GM18951 (cell line): Measurements from ENCODE around the gene IMMP2L.

Source experiments
- POLR2A ChIP-seq: IDR thresholded peaks from 4 replicates; pipeline ENCODE4 v1.6.1; 2011; ENCODE audit warnings: mild to moderate bottlenecking; ENCODE audit not compliant: insufficient read length, insufficient read depth; ENCODE audit errors: extremely low read depth
- in situ Hi-C: fragments of 300-500 bp; cut with MboI; formaldehyde crosslinking; loops from one replicate; pipeline ENCODE4 v1.12.0; 2022; ENCODE audit warnings: low sequenced_read_pairs, mixed read lengths, inconsistent platforms; ENCODE audit not compliant: unreplicated experiment

Gene IMMP2L

GRCh38 chr7:110760341-110760740, 802.0 kb downstream of the IMMP2L start:
- in situ Hi-C loops: no loop called here
- TF ChIP-seq POLR2A: no peak

DNA sequence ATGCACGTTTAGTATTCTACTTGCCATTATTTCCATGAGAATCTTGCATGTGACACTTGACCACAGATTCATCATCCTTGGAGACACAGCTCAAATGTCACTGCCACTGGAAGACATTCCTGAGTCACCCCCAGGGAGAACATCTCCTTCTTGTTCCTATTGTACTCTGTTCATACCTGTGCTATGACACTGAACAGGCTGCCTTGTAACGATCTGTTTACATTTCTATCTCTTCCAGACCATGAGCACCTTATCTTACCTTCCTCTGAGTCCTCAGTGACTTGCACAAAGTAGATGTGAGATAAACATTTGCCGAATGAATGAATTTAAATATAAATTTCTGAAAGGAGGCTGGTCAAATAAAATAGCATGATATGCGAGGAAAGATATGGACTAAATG, 803.2 kb downstream of the IMMP2L start:
- in situ Hi-C loops: no loop called here
- no peak for TF ChIP-seq POLR2A

GRCh38 chr7:110754649-110755048, 807.6 kb downstream of the IMMP2L start:
- in situ Hi-C loops: no loop called here
- no peak for TF ChIP-seq POLR2A

DNA sequence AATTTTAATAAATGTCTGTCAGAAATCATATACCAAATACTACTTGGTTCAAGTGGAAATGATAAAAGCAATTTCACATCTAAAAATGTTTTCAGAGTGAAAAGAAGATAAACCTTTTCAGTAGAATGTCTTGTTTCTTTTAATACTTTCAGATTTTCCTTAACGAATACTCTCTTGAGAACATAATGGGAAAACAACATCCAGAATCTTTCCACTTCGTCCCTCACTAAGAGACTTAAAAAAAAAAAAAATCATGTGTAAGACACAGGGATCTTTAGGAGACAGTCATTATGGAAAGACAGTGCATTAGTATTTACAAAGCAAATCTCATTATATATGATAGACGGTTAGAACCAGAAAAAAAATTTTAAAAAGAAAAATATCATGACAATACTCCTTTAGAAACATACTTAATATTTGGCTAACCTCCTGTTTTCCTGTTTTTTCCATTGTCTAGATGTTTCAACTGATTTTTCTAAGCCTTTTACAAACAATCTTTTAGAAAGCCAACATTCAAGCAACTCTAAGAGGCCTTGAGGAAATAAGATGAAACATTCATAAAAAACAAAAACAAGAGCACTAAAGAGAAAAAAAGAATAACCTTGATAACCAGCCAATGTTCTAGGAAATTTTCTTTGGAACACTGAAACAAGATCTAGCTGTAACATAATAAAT, 811.2 kb downstream of the IMMP2L start:
- no peak for TF ChIP-seq POLR2A
- in situ Hi-C loops: no loop called here

- in situ Hi-C loops: no loop called here
- no peak for TF ChIP-seq POLR2A
Measured at GRCh38 chr7:110733221-110733620, 829.1 kb downstream of the IMMP2L start.

DNA sequence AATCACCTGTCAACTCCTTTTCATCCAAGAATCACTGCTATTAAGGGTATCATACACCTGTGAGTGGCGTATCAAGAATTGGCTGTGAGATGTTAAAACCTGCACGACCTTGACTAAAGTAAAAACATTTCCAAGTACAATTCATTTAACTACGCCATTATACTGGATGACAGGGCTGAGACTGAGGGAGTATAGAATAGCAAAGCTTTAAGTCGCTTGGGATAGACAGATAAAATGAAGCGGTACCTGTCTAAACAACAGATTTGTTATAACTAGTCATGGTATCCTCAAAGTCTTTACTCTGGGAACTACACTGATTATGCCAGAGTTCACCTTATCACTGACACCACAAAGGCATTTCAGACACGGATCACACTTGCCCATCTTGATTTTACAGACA, 837.5 kb downstream of the IMMP2L start:
- no peak for TF ChIP-seq POLR2A
- in situ Hi-C loops: no loop called here

DNA sequence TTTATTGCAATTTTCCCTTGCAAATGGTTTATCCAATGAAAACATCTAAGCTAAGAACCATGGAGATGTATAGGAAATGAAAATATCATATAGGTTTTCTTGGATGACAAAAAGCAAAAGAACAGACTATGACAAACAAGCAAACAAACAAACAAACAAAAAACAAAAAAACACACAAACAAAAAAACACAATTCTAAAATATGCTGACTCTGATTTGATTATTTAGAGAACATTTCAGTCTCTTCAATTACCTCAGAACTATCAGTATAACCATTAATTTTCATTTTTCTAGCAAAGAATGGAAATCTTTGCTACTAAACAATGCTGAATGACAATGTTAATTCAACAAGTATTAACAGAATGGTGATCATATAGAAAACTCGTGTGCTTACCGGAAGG, 840.9 kb downstream of the IMMP2L start:
- in situ Hi-C loops: no loop called here
- no peak for TF ChIP-seq POLR2A

GRCh38 chr7:110720626-110721025, 841.7 kb downstream of the IMMP2L start:
- no peak for TF ChIP-seq POLR2A
- in situ Hi-C loops: no loop called here

GRCh38 chr7:110719741-110720140, 842.6 kb downstream of the IMMP2L start:
- in situ Hi-C loops: no loop called here
- no peak for TF ChIP-seq POLR2A

- TF ChIP-seq POLR2A: no peak
- in situ Hi-C loops: no loop called here
Measured at GRCh38 chr7:110718503-110719205, 843.6 kb downstream of the IMMP2L start.

DNA sequence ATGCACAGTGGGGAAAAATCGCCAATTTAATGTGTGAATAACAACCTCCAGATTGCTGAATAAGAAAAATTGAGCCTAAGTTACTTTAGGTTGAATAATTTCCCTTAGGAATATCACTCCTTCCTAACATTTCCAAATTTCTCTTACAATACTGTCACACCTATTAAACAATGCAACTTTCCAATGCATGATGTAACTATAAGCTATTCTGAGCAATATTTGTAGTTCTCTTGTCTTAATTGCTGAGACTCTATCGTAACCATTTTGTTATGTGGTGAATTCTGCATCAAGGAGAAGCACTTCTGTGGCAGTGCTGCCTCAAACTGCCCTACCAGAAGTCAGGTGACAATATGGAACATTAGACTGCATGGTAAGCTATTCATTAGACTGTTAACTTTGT, 858.1 kb downstream of the IMMP2L start:
- no peak for TF ChIP-seq POLR2A
- in situ Hi-C loops: no loop called here

GRCh38 chr7:110698576-110698975, 863.7 kb downstream of the IMMP2L start:
- in situ Hi-C loops: no loop called here
- TF ChIP-seq POLR2A: no peak

GRCh38 chr7:110693344-110693743, 868.9 kb downstream of the IMMP2L start:
- no peak for TF ChIP-seq POLR2A
- in situ Hi-C loops: no loop called here

DNA sequence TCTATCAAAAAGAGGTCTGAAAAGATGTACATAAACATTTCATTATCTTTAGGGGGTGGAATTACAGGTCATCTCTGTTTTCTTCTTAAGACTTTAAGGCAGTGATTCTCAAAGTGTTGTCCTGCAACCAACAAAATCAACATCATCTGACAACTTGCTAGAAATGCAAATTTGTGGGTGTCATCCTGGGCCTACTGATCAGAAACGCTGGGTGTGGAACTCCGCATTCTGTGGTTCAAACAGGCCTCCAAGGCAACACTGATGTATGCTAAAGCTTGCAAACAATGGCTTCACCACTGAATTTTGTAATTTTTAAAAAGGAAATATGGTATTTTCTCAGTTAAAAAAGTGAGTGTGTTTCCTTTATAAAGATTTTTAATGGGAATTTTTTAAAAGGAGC, 873.4 kb downstream of the IMMP2L start:
- no peak for TF ChIP-seq POLR2A
- in situ Hi-C loops: no loop called here

DNA sequence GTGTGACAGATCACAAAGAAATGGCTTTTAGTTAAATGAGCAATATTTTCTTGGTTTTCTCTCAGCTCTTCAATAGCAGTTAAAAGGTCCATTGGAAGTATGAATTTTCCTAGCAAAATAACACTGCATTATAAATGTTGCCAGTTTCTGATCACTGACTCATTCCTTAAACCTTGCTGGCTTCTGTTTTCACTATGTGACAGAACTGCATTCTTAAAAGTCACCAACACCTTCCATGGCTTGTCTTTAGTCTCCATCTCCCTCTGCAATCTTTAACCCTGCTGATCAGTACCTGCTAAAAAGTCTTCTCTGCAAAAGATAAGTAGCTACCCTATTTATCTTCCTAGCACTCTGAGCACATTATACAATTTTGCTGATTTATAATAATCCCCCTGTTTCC, 876.4 kb downstream of the IMMP2L start:
- in situ Hi-C loops: no loop called here
- TF ChIP-seq POLR2A: no peak

GRCh38 chr7:110681941-110682340, 880.4 kb downstream of the IMMP2L start:
- in situ Hi-C loops: no loop called here
- TF ChIP-seq POLR2A: no peak
